Eye (tissue), 1 donor: ENCODE measurements around the gene LMAN2L.
A peak's percentile ranks its signal among the peaks of the same experiment; 100 is the strongest.
"Not testable (repeated sequence)": the region's sequence is repeated elsewhere in the genome, so short reads cannot be mapped to it uniquely, and the experiment has no call there.

Experiments used
- DNase-seq: peaks from one replicate; pipeline ENCODE4 v3.0.0-alpha.2; 2015

Gene LMAN2L

GRCh38 chr2:96687266-96687665, 52.6 kb downstream of the LMAN2L start:
- DNase-seq = no peak

DNA sequence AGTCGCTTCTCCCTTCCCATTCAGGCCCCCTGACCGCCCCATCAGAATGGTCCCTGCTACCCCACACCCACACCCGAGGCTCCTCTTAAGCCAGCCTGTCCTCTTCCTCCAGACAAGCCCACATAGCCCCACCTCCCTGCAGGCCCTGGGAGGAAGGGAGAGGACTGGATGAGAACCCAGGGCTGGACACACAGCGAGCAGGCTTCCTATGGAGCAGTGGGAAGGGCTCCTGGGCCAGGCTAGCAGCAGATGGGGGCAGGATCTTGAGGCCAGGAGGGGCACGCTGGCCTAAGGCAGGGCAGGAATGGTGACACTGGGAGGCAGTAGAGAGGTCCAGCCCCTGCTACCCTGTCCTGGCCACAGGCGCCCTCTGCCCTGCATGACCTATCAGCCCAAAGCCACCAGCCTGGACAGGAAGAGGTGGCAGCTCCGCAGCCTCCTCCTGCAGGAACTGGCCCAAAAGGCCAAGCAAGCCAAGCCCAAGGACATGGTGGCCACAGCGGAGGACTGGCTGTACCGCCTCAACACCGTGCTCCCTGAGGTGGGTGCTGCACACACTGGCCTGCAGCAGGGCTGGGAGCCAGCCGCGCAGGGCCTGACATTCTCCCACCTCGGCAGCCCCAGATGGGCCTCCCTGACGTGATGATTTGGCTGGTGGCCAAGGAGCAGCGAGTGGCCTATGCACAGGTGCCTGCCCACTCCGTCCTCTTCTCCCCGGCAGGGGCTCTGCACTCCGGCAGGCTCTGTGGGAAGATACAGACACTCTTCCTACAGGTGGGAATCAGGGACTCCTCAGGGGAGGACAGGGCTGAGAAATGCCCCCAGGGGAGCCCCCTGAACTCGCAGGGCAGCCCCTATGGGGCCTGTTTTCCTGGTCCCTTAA, 54.0 kb downstream of the LMAN2L start:
- peak; percentile 66 for DNase-seq

GRCh38 chr2:96684883-96685576, 54.8 kb downstream of the LMAN2L start:
- DNase-seq = no peak

GRCh38 chr2:96683972-96684820, 55.7 kb downstream of the LMAN2L start:
- no peak for DNase-seq

GRCh38 chr2:96683307-96683706, 56.6 kb downstream of the LMAN2L start:
- no peak for DNase-seq

DNA sequence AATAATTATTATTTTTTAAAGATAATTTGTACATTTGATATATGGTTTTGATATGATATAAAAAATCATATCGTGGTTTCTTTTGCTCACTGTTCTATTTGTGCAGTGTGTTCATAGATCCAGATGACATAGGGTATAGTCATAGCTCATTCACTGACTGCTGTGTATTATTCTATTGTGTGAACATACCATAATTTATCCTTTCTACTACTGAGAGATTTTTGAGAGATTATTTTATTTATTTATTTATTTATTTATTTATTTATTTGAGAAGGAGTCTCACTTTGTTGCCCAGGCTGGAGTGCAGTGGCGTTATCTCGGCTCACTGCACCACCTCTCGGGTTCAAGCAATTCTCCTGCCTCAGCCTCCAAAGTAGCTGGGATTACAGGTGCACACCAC, 58.3 kb downstream of the LMAN2L start:
- no peak for DNase-seq

DNA sequence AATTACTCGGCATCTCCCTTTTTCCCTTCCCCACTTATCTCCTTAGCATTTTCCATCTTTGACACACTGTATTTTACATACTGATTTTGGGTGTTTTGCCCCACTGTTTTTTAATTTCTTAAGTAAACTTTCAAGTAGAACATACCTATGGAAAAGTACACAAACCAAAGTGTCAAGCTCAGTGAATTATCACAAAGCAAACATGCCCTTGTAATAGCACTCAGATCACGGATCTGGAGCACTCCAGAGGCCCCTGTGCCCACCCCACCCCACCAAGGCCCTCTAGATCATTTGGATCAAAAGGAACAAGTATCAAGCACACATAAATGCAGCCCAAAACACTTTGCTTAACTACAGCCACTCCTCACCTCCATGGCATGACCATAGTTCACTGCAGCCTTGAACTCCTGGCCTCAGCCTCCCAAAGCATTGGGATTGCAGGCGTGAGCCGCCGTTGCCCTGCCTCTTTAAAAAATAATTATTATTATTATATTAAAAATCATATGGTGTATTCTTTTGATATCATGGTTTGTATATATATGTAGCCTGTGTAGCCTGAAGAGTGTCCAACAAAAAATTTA, 59.2 kb downstream of the LMAN2L start:
- DNase-seq = no peak

DNA sequence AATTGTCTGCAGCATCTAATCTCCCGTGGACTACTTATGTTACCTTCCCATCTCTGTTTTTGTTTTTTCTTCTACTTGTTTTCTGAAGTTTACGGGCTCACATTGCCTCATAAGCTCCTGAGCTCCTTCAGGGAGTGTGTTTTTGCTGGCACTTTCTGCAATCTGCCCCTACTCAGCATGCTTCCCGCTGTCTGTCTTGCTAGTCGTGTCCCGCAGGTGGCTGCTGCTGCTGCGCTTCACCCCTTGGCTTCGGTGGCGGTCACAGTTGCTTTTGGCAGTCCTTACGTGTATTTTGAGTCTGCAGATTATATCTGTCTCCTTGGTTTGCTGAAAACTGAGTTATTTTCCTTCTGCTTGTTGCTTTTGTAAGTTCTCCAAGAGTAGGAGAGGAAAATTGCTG, 60.0 kb downstream of the LMAN2L start:
- peak; percentile 30 for DNase-seq

- DNase-seq = no peak
Measured at GRCh38 chr2:96669539-96670215, 70.2 kb downstream of the LMAN2L start.

DNA sequence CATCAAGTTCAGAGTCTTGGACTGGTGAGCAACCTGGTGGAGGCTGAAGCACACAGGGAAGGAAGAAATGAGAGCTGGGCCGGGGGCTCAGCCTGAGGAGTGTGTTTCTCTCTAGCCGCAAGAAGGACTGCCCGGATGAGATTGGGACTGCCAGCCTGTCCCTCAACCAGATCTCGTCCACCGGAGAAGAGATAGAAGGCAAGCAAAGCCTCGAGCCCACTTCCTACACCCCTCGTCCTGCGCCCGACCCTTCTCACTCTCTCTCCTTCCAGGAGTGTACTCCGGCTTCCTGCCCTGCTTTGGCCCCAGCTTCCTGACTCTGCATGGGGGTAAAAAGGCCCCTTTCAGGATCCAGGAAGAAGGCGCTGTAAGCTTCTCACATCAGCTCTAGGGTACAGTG, 71.1 kb downstream of the LMAN2L start:
- no peak for DNase-seq

DNA sequence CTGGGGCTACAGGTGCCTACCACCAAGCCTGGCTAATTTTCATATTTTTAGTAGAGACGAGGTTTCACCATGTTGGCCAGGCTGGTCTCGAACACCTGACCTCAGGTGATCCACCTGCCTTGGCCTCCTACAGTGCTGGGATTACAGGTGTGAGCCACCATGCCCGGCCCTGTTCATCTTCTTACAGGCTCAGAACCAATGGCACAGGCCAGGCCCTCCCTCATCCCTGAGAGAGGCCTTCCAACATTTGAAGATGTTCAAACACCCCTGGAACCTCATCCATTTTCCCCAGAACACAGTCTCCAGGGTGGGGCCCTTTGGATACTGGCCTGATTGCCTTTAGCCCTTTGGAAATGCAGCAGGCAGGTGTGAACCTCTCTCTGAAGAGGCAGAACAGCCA, 74.1 kb downstream of the LMAN2L start:
- DNase-seq = not testable (repeated sequence)

DNA sequence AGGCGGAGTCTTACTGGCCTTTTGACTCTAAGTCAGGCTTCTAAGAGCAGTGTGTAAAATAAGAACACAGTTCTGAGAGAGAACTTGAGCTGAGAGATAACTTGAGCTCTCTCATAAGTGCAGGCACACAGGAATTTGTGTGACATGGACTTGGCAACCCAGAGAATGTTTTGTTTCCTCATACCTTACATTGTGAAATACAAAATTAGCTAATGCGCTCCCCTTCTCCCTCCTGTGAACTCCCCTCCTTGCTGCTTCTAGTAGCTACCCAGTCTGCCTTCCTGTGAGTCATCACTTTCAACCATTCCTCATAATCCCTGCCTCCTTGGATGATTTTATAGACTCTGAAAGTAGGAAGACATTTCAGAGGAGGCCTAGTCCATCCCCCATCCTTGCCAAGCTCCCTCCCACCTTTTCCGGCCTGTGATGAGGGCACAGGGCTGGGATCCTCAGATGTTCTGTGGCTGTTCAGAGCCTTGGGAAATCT, 74.7 kb downstream of the LMAN2L start:
- peak; percentile 20 for DNase-seq

- no peak for DNase-seq
Measured at GRCh38 chr2:96664366-96664925, 75.4 kb downstream of the LMAN2L start.

GRCh38 chr2:96663829-96664228, 76.0 kb downstream of the LMAN2L start:
- DNase-seq = no peak

GRCh38 chr2:96663177-96663576, 76.7 kb downstream of the LMAN2L start:
- DNase-seq = no peak

DNA sequence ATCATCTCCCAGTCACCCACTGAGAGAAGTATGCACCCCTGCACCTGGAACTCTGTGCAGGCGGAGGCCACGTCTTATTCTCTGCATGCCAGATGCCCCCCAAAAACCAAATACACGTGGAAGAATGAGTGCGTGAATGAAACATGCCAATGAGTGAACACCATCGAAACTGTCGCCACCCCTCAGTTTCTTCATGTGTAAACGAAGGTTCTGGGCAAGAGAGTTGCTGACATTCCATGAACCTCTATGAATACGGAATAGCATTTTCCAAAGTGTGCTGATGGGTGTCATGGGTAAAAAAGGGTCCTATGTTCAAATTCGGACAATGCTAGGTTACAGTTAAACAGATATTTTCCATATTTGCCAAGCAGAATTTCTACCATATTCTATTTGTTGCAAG, 77.5 kb downstream of the LMAN2L start:
- no peak for DNase-seq

- no peak for DNase-seq
Measured at GRCh38 chr2:96661324-96661723, 78.5 kb downstream of the LMAN2L start.

DNA sequence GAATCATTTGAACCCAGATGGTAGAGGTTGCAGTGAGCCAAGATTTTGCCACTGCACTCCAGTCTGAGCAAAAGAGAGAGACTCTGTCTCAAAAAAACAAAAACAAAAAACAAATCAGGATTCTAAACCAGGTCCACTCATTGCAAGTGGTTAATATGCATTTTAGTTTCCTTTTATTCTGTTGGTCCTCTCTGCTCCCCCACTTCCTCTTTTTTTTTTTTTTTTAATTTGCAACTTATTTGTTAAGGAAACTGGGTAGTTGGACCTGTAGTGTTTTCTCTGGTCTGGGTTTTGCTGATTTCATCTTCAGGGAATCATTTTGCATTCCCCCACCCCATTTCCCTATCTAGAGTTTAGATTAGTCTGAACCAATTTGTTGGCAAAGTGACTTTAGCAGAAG, 83.3 kb downstream of the LMAN2L start:
- DNase-seq = no peak
